NCI-H146 (cell line): Measurements from ENCODE around the gene WDR59.
"Not testable (repeated sequence)": the region's sequence is repeated elsewhere in the genome, so short reads cannot be mapped to it uniquely, and the experiment has no call there.

Experiments used
- DNase-seq: peaks from one replicate; lab custom pipeline; 2025; lab: John Stamatoyannopoulos, UW

WDR59 gene

DNA sequence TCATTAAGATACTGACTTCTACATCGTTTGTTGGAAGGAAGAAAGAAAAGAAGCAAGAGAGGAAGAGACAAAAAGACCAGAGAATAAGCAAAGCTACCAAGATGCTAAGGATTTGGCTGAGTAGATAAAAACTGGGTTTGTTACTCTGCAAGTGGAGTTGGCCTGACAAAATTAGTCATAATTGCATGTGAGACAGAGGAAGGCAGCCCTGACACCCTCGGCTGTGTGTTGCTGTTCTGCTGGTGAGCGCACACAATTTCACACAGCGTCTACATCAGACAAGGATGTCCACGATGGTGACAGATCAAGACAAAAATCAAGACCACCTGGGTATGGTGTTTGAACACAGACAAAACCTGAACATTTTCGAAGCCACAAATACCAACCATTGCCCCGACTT lies 134.9 kb downstream of the WDR59 start:
- DNase-seq = no peak

GRCh38 chr16:74847202-74847601 lies 137.7 kb downstream of the WDR59 start:
- no peak for DNase-seq

DNA sequence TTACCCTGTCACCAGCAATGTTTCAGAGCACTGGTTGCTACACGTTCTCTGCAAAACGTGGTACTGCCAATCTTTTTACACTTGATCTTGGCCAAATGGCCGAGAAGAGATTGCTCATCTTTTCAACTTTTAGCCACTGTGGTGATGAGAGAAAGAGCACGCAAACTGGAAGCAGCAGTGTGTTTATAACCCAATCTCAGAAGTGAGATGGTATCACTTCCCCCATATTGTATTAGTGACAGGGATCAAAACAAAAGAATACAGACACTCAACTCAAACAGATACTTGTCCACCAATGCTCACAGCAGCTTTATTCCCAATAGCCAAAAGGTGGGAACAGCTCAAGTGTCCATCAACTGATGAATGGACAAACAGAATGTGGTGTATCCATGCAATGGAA lies 138.2 kb downstream of the WDR59 start:
- no peak for DNase-seq

DNA sequence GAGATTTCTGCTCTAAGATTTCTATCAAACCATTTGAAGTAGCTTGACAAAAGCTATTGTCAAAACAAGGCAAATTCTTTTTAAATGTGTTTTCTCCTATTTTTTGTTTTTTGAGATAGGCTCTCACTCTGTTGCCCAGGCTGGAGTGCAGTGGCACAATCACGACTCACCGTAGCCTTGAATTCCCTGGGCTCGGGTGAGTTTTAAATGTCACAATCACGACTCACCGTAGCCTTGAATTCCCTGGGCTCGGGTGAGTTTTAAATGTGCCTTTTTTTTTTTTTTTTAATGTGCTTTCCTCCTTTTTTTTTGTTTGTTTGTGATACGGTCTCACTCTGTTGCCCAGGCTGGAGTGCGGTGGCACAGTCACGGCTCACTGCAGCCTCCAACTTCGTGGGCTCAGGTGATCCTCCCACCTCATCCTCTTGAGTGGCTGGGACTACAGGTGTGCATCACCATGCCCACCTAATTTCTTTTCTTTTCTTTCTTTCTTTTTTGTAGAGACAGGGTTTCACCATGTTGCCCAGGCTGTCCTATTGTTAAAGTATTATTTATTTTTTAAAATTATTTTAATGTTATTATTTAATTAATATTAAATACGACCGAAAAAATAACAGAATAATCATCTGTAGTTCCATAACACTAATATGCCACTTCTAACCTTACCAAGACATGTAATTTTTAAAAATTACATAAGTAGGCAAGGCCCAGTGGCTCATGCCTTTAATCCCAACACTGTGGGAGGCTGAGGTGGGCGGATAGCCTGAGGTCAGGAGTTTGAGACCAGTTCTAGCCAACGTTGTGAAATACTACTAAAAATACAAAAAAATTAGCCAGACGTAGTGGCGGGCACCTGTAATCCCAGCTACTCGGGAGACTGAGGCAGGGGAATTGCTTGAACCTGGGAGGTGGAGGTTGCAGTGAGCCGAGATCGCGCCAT lies 140.6 kb downstream of the WDR59 start:
- no peak for DNase-seq

DNA sequence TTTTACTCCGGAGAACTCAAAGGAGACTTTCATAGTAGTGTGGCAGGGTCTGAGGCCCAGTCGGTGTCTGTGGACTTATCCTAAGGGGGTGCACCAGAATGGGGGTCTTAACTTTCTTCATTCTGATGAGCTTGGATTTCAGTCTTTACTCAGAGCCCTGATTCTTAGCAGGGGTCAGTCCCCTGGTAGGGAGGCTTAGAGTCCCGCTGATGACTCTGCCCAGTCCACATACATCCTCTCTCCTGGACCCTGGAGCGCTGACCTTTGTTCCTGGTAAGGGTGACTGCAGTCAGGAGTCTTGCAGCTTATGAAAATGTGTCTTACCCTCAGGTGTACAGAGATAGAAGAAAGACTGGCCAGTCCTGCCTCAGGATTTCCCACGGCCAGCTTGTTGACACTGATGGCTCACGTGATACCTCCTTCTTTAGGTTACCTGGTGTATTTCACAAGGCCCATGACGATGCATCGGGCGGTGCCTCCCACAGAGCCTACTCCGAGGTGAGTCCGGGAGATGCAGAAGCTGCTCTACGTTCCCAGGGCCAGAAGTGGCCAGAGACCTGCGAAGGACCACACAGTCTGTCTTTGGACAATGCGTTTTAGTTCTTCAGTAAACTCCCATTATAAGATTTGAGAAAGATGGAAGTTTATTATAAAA lies 141.4 kb downstream of the WDR59 start:
- DNase-seq = not testable (repeated sequence)

- DNase-seq = no peak
Measured at GRCh38 chr16:74842413-74842812, 142.5 kb downstream of the WDR59 start.

DNA sequence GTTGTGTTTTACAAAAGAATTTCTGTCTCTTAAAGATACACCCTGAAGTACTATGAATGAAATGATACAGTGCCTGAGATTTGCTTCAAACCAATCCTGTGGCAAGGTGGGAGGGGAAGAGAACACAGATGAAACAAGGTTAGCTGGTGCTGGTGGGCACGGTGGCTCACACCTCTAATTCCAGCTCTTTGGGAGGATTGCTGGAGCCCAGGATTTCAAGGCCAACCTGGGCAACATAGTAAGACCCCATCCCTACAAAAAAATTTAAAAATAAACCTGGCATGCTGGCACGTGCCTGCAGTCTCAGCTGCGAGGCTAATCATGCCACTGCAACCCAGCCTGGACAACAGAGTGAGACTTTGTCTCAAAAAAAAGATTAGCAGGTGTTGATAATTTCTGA lies 143.0 kb downstream of the WDR59 start:
- no peak for DNase-seq

DNA sequence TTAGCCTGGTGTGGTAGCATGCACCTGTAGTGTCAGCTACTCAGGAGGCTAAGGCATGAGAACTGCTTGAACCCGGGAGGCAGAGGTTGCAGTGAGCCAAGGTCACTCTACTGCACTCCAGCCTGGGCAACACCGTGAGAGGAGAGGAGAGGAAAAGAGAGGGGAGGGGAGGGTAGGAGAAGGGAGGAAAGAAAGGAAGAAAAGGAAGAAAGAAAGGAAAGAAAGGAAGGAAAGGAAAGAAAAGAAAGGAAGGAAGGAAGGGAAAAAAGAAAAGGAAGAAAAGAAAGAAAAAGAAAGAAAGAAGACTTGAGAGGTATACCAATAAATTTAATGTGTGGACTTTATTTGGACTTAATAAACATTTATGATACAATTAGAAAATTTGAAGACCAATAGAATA lies 143.5 kb downstream of the WDR59 start:
- DNase-seq = no peak

GRCh38 chr16:74837056-74837455 lies 147.9 kb downstream of the WDR59 start:
- no peak for DNase-seq

- DNase-seq = no peak
Measured at GRCh38 chr16:74836111-74836671, 148.7 kb downstream of the WDR59 start.

DNA sequence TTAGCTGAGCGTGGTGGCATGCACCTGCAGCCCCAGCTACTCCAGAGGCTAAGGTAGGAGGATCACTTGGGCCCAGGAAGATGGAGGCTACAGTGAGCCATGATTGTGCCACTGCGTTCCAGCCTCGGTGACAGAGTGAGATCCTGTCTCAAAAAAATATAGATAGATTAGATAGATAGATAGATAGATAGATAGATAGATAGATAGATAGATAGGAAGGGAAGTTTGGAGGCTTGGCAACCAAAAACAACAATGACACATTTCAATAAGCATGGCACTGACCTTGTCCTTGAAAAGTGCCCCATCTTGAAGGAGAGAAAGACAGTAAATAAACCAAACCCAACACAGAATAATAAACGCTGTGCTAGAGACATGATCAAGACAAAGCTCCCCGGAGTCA lies 152.7 kb downstream of the WDR59 start:
- no peak for DNase-seq

DNA sequence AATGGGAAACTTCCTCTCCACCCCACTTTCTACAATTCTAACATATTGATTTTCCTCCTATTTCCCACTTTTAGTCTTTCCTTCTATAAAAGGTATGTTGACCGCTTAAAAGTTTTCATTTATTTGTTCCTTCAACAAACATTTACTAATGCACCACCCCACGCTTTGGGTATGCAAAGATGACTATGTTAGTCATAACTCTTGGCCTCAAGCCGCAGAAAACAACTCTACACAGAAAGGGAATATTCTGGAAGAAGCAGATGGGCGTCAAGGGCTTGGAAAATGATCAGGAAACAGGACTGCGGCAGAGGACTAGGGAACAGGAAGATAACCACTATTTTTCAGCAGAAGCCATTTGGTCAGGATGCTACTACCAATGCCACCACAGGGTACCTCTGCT lies 153.5 kb downstream of the WDR59 start:
- DNase-seq = no peak

DNA sequence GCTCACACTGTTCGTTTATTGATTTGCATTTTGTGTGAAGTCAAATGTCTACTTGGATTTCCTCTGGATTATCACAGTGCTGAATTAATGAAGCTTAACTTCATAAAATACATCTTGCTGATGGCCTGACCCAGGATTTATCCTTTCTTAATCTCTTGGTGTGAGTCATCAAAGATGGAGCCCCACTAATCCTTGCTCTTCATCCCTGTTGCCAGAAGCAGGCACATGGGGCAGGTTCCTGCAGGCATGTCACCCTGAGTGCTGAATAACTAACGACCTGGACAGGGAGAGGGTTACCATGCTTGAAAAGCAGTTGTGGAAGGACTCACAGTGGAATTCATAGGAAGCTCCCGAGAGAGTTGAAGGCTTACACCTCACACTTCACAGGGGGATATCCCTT lies 154.3 kb downstream of the WDR59 start:
- DNase-seq = no peak

DNA sequence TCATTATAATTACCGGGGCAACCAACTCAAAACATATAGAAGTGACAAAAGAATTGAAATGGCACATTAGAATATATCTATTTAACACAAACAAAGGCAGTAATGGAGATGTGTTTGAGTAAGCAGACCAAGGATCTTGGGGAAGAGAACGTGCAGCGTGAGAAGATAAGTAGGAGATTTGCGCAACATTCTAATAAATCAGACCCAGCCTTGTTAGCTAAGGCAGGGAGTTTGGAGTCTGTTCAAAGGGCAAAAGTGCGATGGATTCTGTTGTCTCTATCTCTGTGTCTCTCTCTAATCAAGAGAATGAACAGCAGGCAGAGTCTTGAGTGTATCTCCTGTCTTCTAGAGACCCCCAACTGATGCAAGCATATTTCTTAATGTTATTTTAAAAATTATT lies 155.3 kb downstream of the WDR59 start:
- DNase-seq = no peak

DNA sequence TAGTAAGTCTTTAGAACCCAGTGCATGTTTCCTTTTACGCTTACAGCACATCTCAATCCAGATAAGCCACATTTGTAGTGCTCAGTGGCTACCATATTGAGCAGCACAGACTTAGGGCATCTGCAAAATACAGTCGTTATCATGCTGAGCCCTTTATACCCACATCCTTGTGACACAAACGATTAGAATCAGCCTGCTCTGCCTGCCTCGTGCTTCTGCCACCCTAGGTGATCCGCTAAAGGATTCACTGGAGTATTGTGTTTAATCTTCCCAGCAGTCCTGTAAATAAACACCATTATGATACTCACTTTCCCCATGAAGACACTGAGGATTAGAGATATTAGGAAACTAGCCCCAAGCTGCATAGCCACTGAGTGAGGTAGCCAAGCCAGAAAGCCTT lies 159.0 kb downstream of the WDR59 start:
- DNase-seq = peak; percentile 24

DNA sequence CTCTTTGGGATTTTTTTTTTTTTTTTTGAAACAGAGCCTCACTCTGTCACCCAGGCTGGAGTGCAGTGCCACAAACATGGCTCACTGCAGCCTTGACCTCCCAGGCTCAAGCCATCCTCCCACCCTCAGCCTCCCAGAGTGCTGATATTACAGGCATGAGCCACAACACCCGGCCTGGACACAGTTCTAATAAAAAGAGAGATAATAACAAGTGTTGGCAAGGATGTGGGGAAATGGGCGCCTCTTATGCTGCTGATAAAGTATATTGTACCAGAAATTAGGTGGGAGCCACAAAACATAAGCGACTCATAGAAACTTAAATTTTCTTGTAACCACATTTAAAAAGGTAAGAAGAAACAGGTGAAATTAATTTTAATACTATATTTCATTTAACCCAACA lies 159.9 kb downstream of the WDR59 start:
- DNase-seq = no peak
